ENCODE measurements around the gene HAP1. TPM values are rescaled to one million over a fixed set of nuclear protein-coding genes. Genes with fewer than 3 reads are reported as not detected.
A peak's percentile ranks its signal among the peaks of the same experiment; 100 is the strongest.
"Not testable (repeated sequence)": the region's sequence is repeated elsewhere in the genome, so short reads cannot be mapped to it uniquely, and the experiment has no call there.

Gene HAP1
- total RNA-seq, 2 donors from 2014 or later, result 0.13 to 0.15 TPM

DNA sequence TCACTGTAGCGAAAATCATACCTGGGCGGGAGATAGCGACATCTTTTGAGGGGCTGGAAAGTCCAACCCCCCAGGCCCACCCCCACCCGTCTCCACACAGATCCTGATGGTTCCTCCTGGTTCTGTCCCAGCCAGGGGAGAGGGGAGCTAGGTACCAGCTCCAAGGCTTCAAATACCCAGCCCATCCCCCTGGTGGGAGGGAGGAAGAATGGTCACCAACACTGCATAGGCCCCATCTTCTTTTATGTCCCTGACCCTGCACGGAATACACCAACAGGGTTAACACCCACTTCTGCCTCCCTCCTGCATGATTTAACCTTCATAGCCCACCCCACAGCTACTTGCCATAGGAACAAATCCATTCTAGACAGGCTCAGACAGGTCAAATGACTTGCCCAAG is 9.3 kb downstream of the HAP1 start:
- Mint-ChIP-seq H3K36me3 (ENCODE audit: low read depth) (no peaks in the 10 kb centered on the region), H3K9me3 (no peaks in the 10 kb centered on the region), H3K27ac (no peak overlapping the region), H3K4me1 (no peaks in the 10 kb centered on the region), H3K4me3 (no peak overlapping the region), H3K27me3 (peaks cover 10% of the 10 kb centered on the region)
- ATAC-seq (replicated peaks), result no peak

DNA sequence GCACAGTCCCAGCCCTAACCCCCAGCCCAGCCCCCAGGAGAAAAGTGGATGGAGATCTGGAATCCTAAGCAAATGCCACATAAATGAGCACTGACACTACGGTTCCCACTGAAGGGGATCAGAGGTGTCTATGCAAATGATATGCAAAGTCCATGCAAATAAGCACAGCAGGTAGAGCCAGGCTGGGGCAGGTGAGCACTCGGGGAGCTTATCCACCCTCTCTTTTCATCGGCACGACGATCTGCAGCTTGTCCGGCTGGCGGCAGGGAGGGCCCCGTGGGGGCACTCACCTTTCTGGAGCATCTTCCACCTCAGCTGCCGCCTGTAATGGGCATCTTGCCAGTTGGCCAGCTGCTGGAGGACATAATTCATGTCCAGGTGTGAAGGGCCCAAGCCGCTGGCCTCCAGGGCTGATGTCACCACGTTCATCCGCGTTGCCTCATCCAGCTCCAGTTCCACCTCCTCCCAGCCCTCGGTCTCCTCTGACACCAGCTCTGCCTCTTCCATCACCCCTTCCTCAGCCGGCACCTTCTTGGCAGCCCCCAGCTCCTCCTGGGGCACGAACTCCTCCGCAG is 9.9 kb downstream of the HAP1 start:
- no peaks in the 10 kb centered on the region for H3K4me1 Mint-ChIP-seq
- ATAC-seq (replicated peaks), result no peak
- no peaks in the 10 kb centered on the region for H3K9me3 Mint-ChIP-seq
- H3K4me3 Mint-ChIP-seq, result no peak overlapping the region
- no peak overlapping the region for H3K27ac Mint-ChIP-seq
- peaks cover 10% of the 10 kb centered on the region for H3K27me3 Mint-ChIP-seq
- no peaks in the 10 kb centered on the region for H3K36me3 Mint-ChIP-seq (ENCODE audit: low read depth)

DNA sequence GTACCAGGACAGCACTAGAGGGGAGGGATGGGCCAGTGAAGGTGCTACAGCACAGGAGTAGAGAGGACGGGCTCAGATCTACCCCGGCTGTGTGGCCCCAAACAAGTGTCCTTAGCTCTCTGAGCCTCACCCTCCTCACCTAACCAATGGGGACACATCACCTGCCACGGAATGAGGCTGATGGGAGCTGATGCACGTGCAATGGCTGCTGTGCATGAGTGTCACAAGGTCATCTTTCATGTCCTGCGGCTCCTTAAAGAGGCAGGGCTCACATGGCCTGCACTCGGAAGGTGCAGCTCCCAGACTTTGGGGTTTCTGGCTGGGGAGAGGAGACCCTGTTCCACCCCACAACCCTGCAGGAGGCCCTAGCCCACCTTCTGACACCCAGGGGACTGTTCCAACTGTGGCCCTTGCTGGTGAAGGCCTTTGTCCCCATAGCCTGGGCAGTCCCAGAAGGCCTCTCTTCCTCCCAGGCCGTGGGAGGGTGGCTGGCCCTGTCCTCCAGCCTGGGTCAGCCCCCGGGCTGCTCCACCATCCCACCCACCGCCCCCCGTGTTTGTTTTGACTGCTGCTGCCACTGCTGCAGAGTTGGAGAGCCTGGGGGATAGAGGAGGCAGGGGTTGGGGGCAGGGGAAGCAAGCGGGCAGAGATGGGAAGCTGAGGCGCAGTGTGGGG is 10.5 kb downstream of the HAP1 start:
- H3K9me3 Mint-ChIP-seq, result no peaks in the 10 kb centered on the region
- H3K27ac Mint-ChIP-seq, result no peak overlapping the region
- ATAC-seq (replicated peaks), result no peak
- H3K36me3 Mint-ChIP-seq (ENCODE audit: low read depth), result no peaks in the 10 kb centered on the region
- H3K4me1 Mint-ChIP-seq, result no peaks in the 10 kb centered on the region
- no peak overlapping the region for H3K4me3 Mint-ChIP-seq
- H3K27me3 Mint-ChIP-seq, result peaks cover 10% of the 10 kb centered on the region

DNA sequence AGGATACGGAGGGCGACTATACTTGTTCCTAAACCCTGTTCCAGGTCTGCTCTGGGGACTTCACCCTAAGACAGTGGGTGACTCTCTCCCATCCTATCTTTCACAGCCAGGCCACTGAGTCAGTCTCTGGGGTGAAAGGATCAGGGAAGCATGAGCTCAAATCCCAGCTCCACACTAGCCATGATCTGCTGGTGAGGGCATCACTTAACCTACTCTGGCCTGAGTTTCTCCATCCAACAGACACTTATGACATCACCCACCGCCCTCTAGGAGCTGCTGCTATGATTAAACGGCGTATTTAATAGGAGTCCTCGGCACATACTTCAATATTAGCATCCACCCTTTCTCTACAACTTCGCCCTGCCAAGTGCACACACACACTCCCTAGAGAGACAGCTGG is 12.2 kb downstream of the HAP1 start:
- ATAC-seq (replicated peaks), result no peak
- Mint-ChIP-seq H3K9me3 (no peaks in the 10 kb centered on the region), H3K4me3 (no peak overlapping the region), H3K27ac (no peak overlapping the region), H3K36me3 (ENCODE audit: low read depth) (no peaks in the 10 kb centered on the region), H3K4me1 (no peaks in the 10 kb centered on the region), H3K27me3 (peaks cover 10% of the 10 kb centered on the region)

DNA sequence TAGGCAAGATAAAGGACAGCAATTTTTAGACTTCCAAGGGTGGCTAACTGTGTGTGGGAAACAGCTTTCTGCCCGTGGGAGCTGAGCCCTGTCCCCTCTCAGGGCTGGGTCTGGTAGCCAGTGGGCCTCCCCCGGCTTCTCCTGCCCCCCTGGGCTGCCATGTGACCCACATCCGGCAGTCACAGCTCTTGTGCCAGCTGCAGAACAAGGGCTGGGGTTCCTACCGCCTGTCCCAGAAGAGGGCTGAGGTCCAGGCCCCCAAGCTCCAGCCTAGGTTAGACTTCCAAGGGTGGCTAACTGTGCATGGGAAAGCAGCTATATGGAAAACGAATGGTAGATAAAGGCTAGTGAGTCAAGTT is 16.2 kb downstream of the HAP1 start:
- Mint-ChIP-seq H3K36me3 (ENCODE audit: low read depth) (no peaks in the 10 kb centered on the region), H3K9me3 (no peaks in the 10 kb centered on the region), H3K27me3 (peaks cover 5% of the 10 kb centered on the region), H3K4me3 (no peak overlapping the region), H3K27ac (peak overlapping the region; percentile 72), H3K4me1 (no peaks in the 10 kb centered on the region)
- no peak for ATAC-seq (replicated peaks)

DNA sequence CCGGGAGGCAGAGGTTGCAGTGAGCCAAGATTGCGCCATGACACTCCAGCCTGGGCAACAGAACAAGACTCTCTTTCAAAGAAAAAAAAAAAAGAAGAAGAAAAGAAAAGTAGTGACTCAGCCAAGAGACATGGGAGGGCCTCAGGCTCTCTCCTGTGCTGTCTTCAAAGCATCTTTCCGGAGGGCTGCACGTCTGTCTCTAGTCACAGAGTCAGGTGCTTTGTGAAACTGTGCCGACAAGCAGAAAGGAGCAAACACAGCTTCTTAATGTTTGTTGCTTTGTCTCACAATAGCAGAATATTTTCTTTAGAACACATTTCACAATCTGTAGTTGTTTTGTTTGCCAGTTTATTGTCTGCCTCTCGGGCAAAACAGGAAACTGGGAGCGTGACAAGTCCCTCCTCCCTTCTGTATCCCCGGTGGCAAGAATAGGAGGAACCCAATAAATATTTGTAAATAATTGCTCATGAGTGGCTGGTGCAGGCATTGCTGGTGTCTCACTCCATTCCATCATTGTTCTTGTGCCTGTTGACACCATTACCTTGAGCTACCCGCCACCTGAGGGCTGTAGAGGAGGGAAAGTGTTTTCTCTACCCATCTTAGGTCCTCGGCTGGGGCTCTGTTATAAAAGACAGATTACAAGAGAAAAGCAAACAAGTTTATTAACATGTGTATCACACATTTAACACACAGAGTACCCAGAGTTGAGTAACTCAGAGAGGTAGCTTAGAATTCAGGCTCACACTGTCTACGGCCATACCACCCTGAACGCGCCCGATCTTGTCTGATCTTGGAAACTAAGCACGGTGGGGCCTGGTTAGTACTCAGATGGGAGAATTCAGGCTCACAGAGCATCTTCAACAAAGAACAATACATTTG is 16.8 kb downstream of the HAP1 start:
- Mint-ChIP-seq H3K9me3 (no peaks in the 10 kb centered on the region), H3K4me1 (no peaks in the 10 kb centered on the region), H3K27ac (peak overlapping the region; percentile 72), H3K4me3 (peak overlapping the region; percentile 47), H3K27me3 (peaks cover 6% of the 10 kb centered on the region), H3K36me3 (ENCODE audit: low read depth) (no peaks in the 10 kb centered on the region)
- ATAC-seq (replicated peaks), result peak; percentile 69

GRCh38 chr17:41711669-41712400 is 22.6 kb downstream of the HAP1 start, which contains the start of gene GAST:
TSS of gene GAST (plus strand) at chr17:41712331. CDS start at chr17:41715437, 3,106 bp downstream.
- Mint-ChIP-seq H3K4me3 (no peak within 1 kb of the TSS), H3K4me1 (no peaks in the 10 kb centered on the region), H3K36me3 (ENCODE audit: low read depth) (no peaks in the 10 kb centered on the region), H3K27ac (no peak within 1 kb of the TSS), H3K9me3 (no peaks in the 10 kb centered on the region), H3K27me3 (peaks cover 8% of the 10 kb centered on the region)
- ATAC-seq (replicated peaks), result no peak

DNA sequence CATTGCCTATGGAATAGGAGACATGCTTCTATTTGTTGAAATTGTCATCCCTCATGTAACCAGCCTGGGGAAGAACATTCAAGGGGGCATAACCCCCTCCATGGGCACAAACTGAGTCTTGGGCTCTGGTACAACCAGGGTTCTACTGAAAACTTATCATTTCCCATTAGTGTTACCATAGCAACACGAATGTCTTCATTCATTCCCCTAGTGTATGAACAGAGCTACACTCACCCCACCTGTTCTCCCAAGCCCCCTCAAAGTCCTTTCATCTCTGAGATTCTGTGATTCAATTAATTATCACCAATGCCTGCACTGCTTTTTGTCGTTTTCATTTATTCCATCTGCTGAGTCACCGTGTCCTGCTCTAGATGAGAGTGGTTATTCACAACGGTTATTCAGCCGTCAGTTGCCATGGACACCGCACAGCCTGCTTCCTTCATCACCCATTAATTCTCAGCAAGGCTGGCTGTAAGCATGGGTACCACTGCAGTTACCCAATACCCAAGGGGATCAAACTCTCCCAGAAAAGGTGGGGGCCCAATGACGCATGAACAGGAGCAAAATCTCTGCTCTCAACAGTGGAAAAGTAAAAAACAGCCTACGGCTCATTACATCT is 23.9 kb downstream of the HAP1 start:
- no peaks in the 10 kb centered on the region for H3K36me3 Mint-ChIP-seq (ENCODE audit: low read depth)
- peak; percentile 76 for ATAC-seq (replicated peaks)
- no peak overlapping the region for H3K4me3 Mint-ChIP-seq
- no peaks in the 10 kb centered on the region for H3K4me1 Mint-ChIP-seq
- no peak overlapping the region for H3K27ac Mint-ChIP-seq
- peaks cover 8% of the 10 kb centered on the region for H3K27me3 Mint-ChIP-seq
- H3K9me3 Mint-ChIP-seq, result no peaks in the 10 kb centered on the region

GRCh38 chr17:41707803-41708669 is 26.4 kb downstream of the HAP1 start:
- no peak for ATAC-seq (replicated peaks)
- no peak overlapping the region for H3K4me3 Mint-ChIP-seq
- H3K36me3 Mint-ChIP-seq (ENCODE audit: low read depth), result no peaks in the 10 kb centered on the region
- peaks cover 4% of the 10 kb centered on the region for H3K4me1 Mint-ChIP-seq
- no peak overlapping the region for H3K27ac Mint-ChIP-seq
- H3K9me3 Mint-ChIP-seq, result no peaks in the 10 kb centered on the region
- peaks cover 8% of the 10 kb centered on the region for H3K27me3 Mint-ChIP-seq

GRCh38 chr17:41705271-41705991 is 29.0 kb downstream of the HAP1 start:
- Mint-ChIP-seq H3K4me3 (no peak overlapping the region), H3K36me3 (ENCODE audit: low read depth) (no peaks in the 10 kb centered on the region), H3K9me3 (no peaks in the 10 kb centered on the region), H3K27ac (no peak overlapping the region), H3K27me3 (peaks cover under 1% of the 10 kb centered on the region), H3K4me1 (peaks cover 4% of the 10 kb centered on the region)
- ATAC-seq (replicated peaks), result no peak

- ATAC-seq (replicated peaks), result no peak
- Mint-ChIP-seq H3K4me1 (peaks cover 4% of the 10 kb centered on the region), H3K27me3 (no peaks in the 10 kb centered on the region), H3K9me3 (no peaks in the 10 kb centered on the region), H3K27ac (no peak overlapping the region), H3K4me3 (no peak overlapping the region), H3K36me3 (ENCODE audit: low read depth) (no peaks in the 10 kb centered on the region)
These were observed 31.7 kb downstream of the HAP1 start for GRCh38 chr17:41702712-41703111.

DNA sequence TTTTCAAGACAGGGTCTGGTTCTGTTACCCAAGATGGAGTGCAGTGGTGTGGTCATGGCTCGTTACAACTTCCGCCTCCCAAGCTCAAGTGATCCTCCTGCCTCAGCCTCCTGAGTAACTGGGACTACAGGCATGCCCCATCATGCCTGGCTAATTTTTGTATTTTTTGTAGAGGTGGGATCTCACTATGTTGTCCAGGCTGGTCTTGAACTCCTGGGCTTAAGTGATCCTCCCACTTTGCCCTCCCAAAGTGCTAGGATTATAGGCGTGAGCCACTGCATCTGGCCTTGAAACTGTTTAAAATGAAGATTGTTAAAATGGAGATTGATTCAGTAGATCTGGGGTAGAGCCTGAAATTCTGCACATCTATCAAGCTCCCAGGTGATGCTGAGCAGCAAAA is 33.6 kb downstream of the HAP1 start:
- H3K9me3 Mint-ChIP-seq; H3K27me3 Mint-ChIP-seq; H3K36me3 Mint-ChIP-seq (ENCODE audit: low read depth); H3K4me3 Mint-ChIP-seq; H3K4me1 Mint-ChIP-seq; ATAC-seq (replicated peaks); H3K27ac Mint-ChIP-seq: not testable (repeated sequence)

Data from activated T-helper 17 cell treated with anti-CD3 and anti-CD28 coated beads, Interleukin-2, amount 50 U/mL, for 72 hours (primary cell).